Activated CD4-positive, alpha-beta memory T cell treated with anti-CD3 and anti-CD28 coated beads, Interleukin-2, amount 10 ng/mL, durations not matched to agents 7 days and 5 days (primary cell): ENCODE results near the gene ZHX3. TPM values are rescaled to one million over a fixed set of nuclear protein-coding genes. Genes with fewer than 3 reads are reported as not detected.
"Not testable (repeated sequence)": the region's sequence is repeated elsewhere in the genome, so short reads cannot be mapped to it uniquely, and the experiment has no call there.

ENCODE experiments used
- CTCF ChIA-PET: fragments of 350-600 bp; sonication (Branson Sonifier 250); formaldehyde crosslinking; loops from one replicate; lab custom pipeline; 2021; ENCODE audit warnings: antibody characterized with exemption, inconsistent platforms; lab: Charles Lee
- POLR2A ChIA-PET: fragments of 350-600 bp; sonication (Branson Sonifier 250); formaldehyde crosslinking; loops from one replicate; lab custom pipeline; 2021; ENCODE audit warnings: antibody characterized with exemption; lab: Charles Lee
- DNase-seq: peaks from one replicate; pipeline ENCODE4 v3.0.0-alpha.2; 2020
- H3K27ac Mint-ChIP-seq: one replicate; pipeline ENCODE4 v1.8.0; 2021; ENCODE audit warnings: mild to moderate bottlenecking, mixed read lengths
- H3K27me3 Mint-ChIP-seq: one replicate; pipeline ENCODE4 v1.8.0; 2021; ENCODE audit warnings: mixed read lengths
- H3K36me3 Mint-ChIP-seq: one replicate; pipeline ENCODE4 v1.8.0; 2021; ENCODE audit warnings: low read depth, mixed read lengths
- H3K4me1 Mint-ChIP-seq: one replicate; pipeline ENCODE4 v1.8.0; 2021; ENCODE audit warnings: mixed read lengths
- H3K4me3 Mint-ChIP-seq: one replicate; pipeline ENCODE4 v1.8.0; 2021; ENCODE audit warnings: mild to moderate bottlenecking, mixed read lengths
- H3K9me3 Mint-ChIP-seq: one replicate; pipeline ENCODE4 v1.8.0; 2021; ENCODE audit warnings: mixed read lengths
- total RNA-seq, 2 experiments: library from RNA; stranded (reverse); gene quantifications; one replicate each; pipeline ENCODE4 v1.2.3, GENCODE V29; 2021

ZHX3 gene
- total RNA-seq, 2 experiments from 2014 or later = 5.9 to 8.7 TPM

DNA sequence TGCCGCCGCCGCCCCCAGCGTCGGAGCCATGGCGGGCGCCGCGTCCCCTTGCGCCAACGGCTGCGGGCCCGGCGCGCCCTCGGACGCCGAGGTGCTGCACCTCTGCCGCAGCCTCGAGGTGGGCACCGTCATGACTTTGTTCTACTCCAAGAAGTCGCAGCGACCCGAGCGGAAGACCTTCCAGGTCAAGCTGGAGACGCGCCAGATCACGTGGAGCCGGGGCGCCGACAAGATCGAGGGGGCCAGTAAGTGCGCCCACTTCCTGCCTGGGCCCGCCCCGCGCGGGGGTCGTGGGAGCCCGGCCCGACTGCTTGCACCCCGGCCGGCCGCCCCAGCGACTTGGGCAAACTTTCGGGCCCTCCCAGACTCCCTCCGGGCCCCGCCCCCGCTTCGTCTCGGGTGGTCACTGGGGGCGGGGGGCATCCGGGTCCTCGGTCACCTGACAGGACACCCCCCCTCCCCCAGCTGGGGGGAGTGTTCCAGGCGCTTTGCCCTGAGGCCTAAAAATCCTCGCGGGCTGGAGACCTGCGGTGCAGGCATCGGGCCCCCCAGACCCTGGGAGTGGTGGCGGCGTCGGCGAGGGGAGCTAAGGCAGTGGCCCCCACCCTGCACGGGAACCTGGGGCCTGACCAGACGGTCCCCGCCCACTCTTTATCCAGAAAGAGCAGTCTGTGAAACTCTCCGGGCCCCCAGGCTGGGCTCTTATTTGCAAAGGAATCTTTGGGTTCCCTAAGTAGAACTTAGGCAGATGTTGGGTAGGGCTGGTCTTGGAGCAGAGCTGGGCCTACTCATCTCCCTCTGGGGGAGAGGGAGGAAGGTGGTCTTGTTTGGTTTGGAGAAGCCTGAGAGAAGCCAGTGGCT, 179.7 kb downstream of the ZHX3 start:
- POLR2A ChIA-PET = interaction anchor here (0.5 to 15.2 kb wide), 8 partner anchors 9 to 151 kb away, joined by 3 to 466 read pairs (median 4); no protein-coding TSS in a partner anchor
- Mint-ChIP-seq H3K36me3 (peaks cover 31% of the 10 kb centered on the region), H3K9me3 (no peaks in the 10 kb centered on the region)

DNA sequence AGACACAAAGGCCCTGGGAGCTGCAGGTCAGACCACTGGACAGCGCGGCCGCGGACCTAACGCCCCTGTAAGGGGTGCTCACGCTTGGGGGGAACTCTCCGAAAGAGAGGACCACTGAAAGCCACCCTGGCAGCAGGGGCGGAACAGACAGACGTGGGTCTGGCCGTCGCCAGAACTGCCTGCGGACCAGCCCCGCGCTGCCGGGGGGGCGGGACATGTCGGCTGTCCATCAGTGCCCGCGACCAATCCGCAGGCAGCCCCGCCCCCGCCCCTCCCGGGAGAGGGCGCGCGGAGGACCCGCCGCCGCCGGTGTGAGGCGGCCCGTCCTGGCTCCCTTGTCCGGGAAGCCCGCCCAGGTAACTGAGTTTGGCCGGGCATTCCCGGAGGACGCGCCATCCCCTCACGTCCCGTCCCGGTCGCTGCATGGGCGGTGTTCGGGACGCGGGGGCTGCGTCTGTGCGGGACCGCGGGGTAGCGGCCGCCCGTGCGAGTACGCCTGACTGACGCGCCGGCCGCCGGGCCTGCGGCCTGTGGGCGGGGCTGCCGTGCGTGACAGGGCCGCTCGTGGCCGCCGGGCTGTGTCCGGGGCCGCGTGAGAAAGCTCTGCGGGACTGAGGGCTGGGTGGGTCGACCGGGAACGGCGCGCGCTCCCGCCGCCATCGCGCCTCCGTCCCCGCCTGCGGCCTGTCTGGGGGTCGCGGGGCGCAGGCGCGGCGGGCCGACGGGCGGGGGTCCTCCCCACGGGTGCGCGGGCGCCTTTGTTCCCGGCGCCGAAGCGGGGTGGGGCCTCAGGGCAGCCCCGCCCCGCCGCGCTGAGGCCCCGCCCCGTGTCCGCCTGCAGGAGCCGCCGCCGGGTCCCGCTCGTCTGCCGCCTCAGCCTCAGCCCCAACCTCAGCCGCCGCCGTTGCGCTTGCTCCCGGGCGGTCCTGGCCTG, 180.6 kb downstream of the ZHX3 start, which contains the start of gene PLCG1:
Gene PLCG1, plus strand, starts transcription at position 864 of the 934 bp plus-strand sequence. CDS start 99 bp downstream, outside the sequence.
- ChIA-PET CTCF (interaction anchor here (0.9 to 6.0 kb wide), 8 partner anchors 14 to 202 kb away, joined by 5 to 84 read pairs (median 37); partner anchors contain the start of gene LPIN3), POLR2A (interaction anchor here (1.0 to 15.2 kb wide), 10 partner anchors 8 to 203 kb away, joined by 3 to 466 read pairs (median 4); no protein-coding TSS in a partner anchor)
- Mint-ChIP-seq H3K36me3 (peaks cover 28% of the 10 kb centered on the region), H3K4me1 (peaks cover 57% of the 10 kb centered on the region), H3K27me3 (no peaks in the 10 kb centered on the region), H3K27ac (peak within 1 kb of the TSS; percentile 90), H3K4me3 (peak within 1 kb of the TSS; percentile 86), H3K9me3 (no peaks in the 10 kb centered on the region)
- peak; percentile 86 for DNase-seq

More for the DNA sequence above, 179.7 kb downstream of the ZHX3 start:
- H3K27ac Mint-ChIP-seq = peak overlapping the region; percentile 90
- no peaks in the 10 kb centered on the region for H3K27me3 Mint-ChIP-seq
- peak overlapping the region; percentile 86 for H3K4me3 Mint-ChIP-seq
- peaks cover 65% of the 10 kb centered on the region for H3K4me1 Mint-ChIP-seq
- CTCF ChIA-PET = interaction anchor here (1.2 to 6.0 kb wide), 8 partner anchors 13 to 203 kb away, joined by 3 to 72 read pairs (median 18); partner anchors contain the start of gene LPIN3
- DNase-seq = peak; percentile 75

DNA sequence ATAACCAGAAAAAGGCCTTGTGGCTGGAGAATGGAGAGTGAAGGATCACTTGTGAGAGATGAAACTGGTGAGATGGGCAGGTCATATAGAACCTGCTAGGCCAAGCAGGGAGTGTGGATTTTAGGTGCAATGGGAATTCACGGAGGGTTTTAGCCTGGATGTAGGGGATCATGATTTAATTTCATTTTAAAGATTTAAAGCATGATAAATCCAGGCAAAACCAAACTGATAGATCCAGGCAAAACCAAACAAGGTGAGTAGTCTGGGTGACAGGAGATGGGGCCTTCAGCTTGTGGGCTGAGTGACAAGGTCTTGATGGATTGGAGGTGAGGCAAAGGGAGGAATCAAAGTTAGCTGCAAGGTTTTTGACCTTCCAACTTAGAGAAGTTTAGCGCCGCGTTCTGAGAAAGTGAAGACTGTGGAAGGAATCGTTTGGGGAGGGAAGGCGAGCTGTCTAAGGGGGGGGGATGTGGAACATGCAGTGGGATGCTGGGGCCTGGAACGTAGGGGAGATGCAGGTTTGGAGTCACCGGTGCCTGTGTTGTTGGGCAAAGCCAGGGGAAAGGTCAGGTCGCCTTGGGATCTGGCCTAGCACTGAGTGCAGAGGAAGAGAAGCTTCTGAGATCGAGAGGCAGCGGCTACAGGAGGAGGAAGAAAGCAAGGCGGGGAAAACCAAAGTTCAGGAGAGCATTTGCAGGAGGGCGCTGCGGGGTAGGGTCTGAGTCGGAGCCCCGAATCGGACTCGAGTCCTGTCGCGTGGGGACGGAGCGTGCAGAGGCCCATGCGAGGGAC, 181.4 kb downstream of the ZHX3 start:
- peak; percentile 17 for DNase-seq
- Mint-ChIP-seq H3K9me3 (no peaks in the 10 kb centered on the region), H3K4me1 (peaks cover 55% of the 10 kb centered on the region), H3K27me3 (no peaks in the 10 kb centered on the region), H3K27ac (peak overlapping the region; percentile 74), H3K4me3 (peak overlapping the region; percentile 66), H3K36me3 (peaks cover 22% of the 10 kb centered on the region)
- ChIA-PET CTCF (interaction anchor here (0.6 to 6.0 kb wide), 34 partner anchors 8 to 206 kb away, joined by 3 to 84 read pairs (median 4); partner anchors contain the start of gene LPIN3), POLR2A (interaction anchor here (1.0 to 15.2 kb wide), 10 partner anchors 8 to 204 kb away, joined by 3 to 466 read pairs (median 4); no protein-coding TSS in a partner anchor)

DNA sequence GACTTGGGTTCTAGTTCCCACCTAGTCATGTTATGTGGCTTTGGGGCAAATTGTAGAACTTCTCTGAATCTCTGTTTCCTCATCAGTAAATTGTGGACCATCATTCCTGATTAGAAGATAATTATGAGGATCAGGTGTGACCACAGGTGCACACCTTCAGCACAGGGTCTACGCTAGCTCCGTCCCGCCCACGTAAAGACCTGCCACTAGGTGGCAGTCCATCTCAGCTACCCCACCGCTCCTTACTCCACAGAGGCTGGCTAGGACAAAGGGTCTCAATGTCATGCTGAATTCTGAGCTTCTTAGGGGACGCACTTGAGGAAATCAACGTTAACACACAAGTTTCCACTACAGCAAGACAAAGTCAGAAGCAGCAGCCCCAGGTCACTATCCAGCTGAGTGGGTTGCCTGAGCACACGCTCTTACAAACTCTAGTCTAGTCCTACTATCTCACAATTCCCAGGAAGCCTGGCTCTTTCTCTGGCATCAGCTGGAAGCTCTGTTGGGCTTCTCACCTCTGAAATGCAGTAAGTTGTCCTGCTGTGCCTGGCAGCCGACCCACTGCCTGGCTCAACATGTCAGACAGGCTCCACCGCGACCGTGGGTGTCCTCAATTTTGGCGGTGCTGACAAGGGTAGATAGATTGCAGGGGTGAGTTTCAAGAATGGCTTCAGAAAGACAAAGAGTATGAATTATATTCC, 182.2 kb downstream of the ZHX3 start:
- ChIA-PET CTCF (interaction anchor here (0.6 to 6.0 kb wide), 41 partner anchors 9 to 213 kb away, joined by 3 to 84 read pairs (median 4); partner anchors contain the start of gene LPIN3), POLR2A (interaction anchor here (0.8 to 15.2 kb wide), 8 partner anchors 9 to 204 kb away, joined by 3 to 466 read pairs (median 4); no protein-coding TSS in a partner anchor)
- Mint-ChIP-seq H3K36me3 (peaks cover 15% of the 10 kb centered on the region), H3K27ac (peak overlapping the region; percentile 74), H3K4me3 (peak overlapping the region; percentile 66), H3K4me1 (peaks cover 51% of the 10 kb centered on the region), H3K27me3 (no peaks in the 10 kb centered on the region), H3K9me3 (no peaks in the 10 kb centered on the region)
- peak; percentile 65 for DNase-seq

DNA sequence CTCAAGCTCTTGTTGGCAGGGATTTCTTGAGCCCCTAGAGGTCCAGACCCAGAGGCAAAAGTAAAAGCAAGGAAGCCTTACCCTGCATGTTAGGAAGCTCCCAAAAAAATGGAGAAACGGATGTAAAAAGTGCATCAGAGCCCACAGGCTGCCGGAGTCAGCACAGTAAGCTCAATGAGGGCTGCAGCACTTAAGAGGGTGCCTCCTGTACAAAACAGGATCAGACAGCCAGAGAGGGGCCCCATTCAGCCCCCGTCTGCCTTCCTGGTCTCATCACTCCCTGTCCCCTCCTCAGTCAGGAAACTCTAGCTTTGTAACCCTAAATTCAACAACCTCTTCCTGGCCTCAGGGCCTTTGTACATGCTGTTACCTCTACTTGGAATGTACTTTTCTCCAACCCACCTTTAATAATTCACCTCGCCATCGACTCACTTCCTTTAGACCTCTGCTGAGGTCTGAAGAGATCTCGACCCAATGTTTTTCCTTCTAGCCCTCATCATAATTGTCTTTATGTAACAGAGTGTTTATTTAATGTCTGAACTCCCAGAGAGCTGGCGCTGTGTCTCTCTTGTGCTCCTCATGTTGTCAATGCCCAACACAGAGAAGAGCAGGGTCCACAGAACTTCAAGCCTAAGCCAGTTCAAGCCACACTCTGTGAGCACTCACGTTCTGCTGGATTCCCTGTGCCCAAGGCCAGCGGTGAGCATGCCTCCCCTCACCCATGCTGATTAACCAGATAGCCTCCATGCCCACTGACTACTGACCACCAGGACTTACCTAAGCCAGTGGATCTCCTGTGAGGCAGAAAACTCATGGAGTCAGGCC, 183.0 kb downstream of the ZHX3 start:
- H3K36me3 Mint-ChIP-seq = peaks cover 10% of the 10 kb centered on the region
- H3K4me3 Mint-ChIP-seq = no peak overlapping the region
- ChIA-PET CTCF (interaction anchor here (0.7 to 6.0 kb wide), 41 partner anchors 8 to 213 kb away, joined by 3 to 84 read pairs (median 4); partner anchors contain the start of gene LPIN3), POLR2A (interaction anchor here (0.8 to 15.2 kb wide), 8 partner anchors 10 to 205 kb away, joined by 3 to 466 read pairs (median 4); no protein-coding TSS in a partner anchor)
- peaks cover 45% of the 10 kb centered on the region for H3K4me1 Mint-ChIP-seq
- no peaks in the 10 kb centered on the region for H3K9me3 Mint-ChIP-seq
- H3K27me3 Mint-ChIP-seq = no peaks in the 10 kb centered on the region
- no peak for DNase-seq
- no peak overlapping the region for H3K27ac Mint-ChIP-seq

DNA sequence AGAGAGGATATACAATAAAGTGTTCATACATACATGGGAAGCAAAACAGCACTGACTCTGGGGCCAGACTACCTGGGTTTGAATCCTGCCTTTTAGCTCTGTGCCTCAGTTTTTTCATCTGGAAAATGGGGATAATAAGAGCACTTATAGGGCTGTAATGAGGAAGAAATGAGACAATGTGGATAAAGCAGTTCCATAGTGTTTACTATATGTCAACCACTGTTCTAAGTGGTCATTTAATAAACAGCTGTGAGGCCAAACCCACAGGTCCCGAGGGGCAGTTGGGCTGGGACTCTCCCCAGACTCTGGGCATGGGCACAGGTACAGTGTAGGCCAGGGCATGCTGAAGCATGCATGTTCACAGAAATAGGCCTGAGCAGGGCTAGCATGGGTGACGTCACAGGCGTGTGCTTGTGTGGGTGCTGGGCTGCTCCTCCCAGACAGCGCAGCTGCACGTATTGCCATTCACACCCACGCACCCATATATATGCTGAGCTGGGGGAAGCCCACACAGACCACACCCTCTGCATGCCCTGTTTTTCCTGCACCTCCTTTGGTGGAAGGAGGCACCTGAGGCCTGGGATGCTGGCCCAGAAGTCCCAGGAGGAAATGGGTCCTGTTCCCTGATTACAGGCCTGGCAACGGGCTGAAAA, 183.7 kb downstream of the ZHX3 start:
- no peaks in the 10 kb centered on the region for H3K9me3 Mint-ChIP-seq
- ChIA-PET POLR2A (interaction anchor here (0.7 to 15.2 kb wide), 7 partner anchors 14 to 188 kb away, joined by 3 to 466 read pairs (median 3); no protein-coding TSS in a partner anchor), CTCF (interaction anchor here (0.7 to 6.0 kb wide), 13 partner anchors 9 to 208 kb away, joined by 3 to 84 read pairs (median 23); partner anchors contain the start of gene LPIN3)
- H3K27me3 Mint-ChIP-seq = no peaks in the 10 kb centered on the region
- DNase-seq = peak; percentile 57
- H3K27ac Mint-ChIP-seq = peak overlapping the region; percentile 36
- no peak overlapping the region for H3K4me3 Mint-ChIP-seq
- H3K36me3 Mint-ChIP-seq = peaks cover 6% of the 10 kb centered on the region
- H3K4me1 Mint-ChIP-seq = peaks cover 41% of the 10 kb centered on the region

DNA sequence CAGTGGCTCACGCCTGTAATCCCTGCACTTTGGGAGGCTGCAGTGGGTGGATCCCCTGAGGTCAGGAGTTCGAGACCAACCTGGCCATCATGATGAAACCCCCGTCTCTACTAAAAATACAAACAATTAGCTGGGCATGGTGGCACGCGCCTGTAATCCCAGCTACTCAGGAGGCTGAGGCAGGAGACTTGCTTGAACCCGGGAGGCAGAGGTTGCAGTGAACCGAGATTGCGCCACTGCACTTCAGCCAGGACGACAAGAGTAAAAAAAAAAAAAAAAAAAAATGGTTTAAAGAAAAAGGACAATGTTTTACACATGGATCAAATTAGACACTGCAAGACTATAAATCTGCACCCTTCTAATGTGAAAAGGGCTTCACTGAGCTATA, 185.1 kb downstream of the ZHX3 start:
- not testable (repeated sequence) for H3K27ac Mint-ChIP-seq
- peaks cover 41% of the 10 kb centered on the region for H3K4me1 Mint-ChIP-seq

DNA sequence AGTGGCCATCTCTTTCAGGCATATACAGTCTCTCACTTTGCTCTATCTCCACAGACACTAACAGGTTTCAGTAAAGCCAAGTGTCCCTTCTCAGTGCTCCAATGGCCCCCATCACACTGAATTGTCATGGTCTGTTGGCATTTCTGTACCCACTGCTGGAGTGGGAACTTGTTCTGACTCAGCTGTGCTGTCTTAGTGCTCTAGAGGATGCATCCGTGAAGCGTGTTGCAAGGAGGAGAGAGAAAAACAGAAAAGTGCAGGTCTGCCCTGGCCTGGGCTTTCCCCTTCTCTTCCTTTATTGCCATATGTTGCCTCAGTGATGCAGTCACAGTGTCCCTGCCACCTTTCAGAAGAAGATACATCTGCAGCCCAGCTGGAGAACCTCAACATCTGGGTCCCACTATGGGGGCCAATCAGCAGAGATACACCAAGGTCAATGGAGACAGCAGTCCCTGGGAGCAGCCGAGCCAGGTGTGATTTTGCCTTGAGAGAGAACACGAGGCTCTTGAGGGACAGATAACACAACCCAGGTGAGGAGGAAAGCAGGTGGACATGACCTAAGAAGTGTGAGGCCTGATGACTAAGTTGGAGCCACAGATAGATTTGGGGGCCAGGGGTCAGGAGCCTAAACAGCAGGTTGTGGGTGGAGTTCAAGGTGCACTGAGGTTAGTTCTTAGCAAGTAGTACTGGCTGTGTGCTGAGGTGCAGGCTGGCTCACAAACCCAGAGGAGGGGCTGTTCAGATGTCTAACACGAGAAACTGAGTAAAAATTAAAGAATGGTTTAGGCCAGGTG, 185.7 kb downstream of the ZHX3 start:
- CTCF ChIA-PET = interaction anchor here (0.6 to 6.0 kb wide), 7 partner anchors 41 to 208 kb away, joined by 3 to 84 read pairs (median 4); partner anchors contain the start of gene LPIN3
- H3K27ac Mint-ChIP-seq = no peak overlapping the region
- H3K4me3 Mint-ChIP-seq = no peak overlapping the region
- H3K4me1 Mint-ChIP-seq = peaks cover 41% of the 10 kb centered on the region
- POLR2A ChIA-PET = no interaction called here
- DNase-seq = no peak
- H3K36me3 Mint-ChIP-seq = peaks cover 11% of the 10 kb centered on the region
- no peaks in the 10 kb centered on the region for H3K27me3 Mint-ChIP-seq
- H3K9me3 Mint-ChIP-seq = no peaks in the 10 kb centered on the region

More for the DNA sequence above, 185.1 kb downstream of the ZHX3 start:
- H3K4me3 Mint-ChIP-seq, POLR2A ChIA-PET, H3K36me3 Mint-ChIP-seq, H3K9me3 Mint-ChIP-seq, H3K27me3 Mint-ChIP-seq, DNase-seq: not testable (repeated sequence)
- CTCF ChIA-PET = interaction anchor here (0.6 to 6.0 kb wide), 4 partner anchors 67 to 207 kb away, joined by 3 to 84 read pairs (median 27); partner anchors contain the start of gene LPIN3
